A549 treated with dexamethasone at 1 μM for 4 hours (cell line): Measurements from ENCODE around the gene TGM1. TPM values are rescaled to one million over a fixed set of nuclear protein-coding genes. Genes with fewer than 3 reads are reported as not detected.

Experiments used
- total RNA-seq: library from RNA; stranded (reverse); fragments of 200-300 nt; extraction: Qiagen RNA extraction; gene quantifications from 5 replicates; pipeline ENCODE4 v1.2.3, GENCODE V29; 2022

TGM1 gene
- 0.82 to 1.4 TPM (median 1.1 TPM) in 5 replicates for total RNA-seq

GRCh38 chr14:24262821-24263733 lies at the start of gene TGM1:
Gene TGM1 (minus strand): TSS chr14:24263177. CDS start chr14:24262352, 825 bp downstream.

DNA sequence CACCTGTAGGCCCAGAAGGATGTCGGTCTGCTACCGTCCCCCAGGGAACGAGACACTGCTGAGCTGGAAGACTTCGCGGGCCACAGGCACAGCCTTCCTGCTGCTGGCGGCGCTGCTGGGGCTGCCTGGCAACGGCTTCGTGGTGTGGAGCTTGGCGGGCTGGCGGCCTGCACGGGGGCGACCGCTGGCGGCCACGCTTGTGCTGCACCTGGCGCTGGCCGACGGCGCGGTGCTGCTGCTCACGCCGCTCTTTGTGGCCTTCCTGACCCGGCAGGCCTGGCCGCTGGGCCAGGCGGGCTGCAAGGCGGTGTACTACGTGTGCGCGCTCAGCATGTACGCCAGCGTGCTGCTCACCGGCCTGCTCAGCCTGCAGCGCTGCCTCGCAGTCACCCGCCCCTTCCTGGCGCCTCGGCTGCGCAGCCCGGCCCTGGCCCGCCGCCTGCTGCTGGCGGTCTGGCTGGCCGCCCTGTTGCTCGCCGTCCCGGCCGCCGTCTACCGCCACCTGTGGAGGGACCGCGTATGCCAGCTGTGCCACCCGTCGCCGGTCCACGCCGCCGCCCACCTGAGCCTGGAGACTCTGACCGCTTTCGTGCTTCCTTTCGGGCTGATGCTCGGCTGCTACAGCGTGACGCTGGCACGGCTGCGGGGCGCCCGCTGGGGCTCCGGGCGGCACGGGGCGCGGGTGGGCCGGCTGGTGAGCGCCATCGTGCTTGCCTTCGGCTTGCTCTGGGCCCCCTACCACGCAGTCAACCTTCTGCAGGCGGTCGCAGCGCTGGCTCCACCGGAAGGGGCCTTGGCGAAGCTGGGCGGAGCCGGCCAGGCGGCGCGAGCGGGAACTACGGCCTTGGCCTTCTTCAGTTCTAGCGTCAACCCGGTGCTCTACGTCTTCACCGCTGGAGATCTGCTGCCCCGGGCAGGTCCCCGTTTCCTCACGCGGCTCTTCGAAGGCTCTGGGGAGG lies 47.9 kb upstream of the TGM1 start, which contains the start of gene LTB4R:
LTB4R (plus strand) TSS at position 857 of the 959 bp plus-strand sequence. CDS start 4,150 bp downstream, outside the sequence.

GRCh38 chr14:24309538-24310264 lies 46.7 kb upstream of the TGM1 start, which contains the start of gene LTB4R2:
Gene LTB4R2 (plus strand): TSS chr14:24310140. CDS start chr14:24310665, 525 bp downstream.

DNA sequence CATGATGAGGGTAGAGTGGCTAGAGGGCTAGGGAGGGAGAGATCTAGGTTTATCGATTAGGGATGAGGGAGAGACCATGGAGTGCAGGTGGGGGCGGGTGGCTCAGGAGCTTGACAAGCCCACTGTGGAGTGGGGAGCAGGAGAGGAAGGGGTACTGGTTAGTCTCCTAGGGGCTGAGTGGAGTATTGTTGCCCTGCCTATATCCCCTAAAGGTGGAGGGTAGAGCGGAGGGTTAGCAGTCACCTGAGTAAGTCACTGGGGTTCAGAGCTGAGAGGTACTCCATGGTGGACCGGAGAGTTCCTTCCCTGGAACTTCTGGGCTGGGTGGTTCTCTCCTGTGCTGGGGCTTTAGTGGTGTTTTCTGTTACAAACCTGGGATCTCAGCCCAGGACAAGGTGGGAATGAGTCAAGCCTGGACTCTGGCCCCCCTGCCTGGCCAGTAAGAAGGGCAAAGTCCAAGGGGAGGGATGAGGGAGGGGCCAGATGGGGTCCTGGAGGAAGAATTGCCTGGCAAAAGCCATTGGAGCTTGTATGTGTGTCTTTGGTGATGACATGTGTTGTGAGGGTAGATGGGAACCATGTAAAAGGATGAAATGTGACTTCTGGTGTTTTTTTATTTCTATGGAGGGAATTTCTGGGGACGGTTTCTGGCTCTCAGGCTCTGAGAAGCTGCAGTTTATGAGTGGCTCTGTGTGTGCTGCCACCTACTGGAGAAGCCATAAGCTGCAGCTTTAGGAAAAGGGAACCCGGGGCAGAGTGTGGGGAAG lies 44.8 kb upstream of the TGM1 start, which contains the start of gene CIDEB:
CIDEB (minus strand) TSS at position 403 of the 767 bp plus-strand sequence; CDS start at position 284, 119 bp downstream.

GRCh38 chr14:24299255-24300191 lies 36.5 kb upstream of the TGM1 start, which contains the start of the genes DHRS1 and NOP9:
Gene DHRS1 (minus strand): TSS chr14:24299780. CDS start chr14:24299106, 674 bp downstream.
Gene NOP9 (plus strand): TSS chr14:24299850. CDS start chr14:24299955, 105 bp downstream.

GRCh38 chr14:24271134-24271833 lies 8.3 kb upstream of the TGM1 start, which contains the start of gene RABGGTA:
Gene RABGGTA (minus strand): TSS chr14:24271597. CDS start chr14:24271115, 482 bp downstream.

DNA sequence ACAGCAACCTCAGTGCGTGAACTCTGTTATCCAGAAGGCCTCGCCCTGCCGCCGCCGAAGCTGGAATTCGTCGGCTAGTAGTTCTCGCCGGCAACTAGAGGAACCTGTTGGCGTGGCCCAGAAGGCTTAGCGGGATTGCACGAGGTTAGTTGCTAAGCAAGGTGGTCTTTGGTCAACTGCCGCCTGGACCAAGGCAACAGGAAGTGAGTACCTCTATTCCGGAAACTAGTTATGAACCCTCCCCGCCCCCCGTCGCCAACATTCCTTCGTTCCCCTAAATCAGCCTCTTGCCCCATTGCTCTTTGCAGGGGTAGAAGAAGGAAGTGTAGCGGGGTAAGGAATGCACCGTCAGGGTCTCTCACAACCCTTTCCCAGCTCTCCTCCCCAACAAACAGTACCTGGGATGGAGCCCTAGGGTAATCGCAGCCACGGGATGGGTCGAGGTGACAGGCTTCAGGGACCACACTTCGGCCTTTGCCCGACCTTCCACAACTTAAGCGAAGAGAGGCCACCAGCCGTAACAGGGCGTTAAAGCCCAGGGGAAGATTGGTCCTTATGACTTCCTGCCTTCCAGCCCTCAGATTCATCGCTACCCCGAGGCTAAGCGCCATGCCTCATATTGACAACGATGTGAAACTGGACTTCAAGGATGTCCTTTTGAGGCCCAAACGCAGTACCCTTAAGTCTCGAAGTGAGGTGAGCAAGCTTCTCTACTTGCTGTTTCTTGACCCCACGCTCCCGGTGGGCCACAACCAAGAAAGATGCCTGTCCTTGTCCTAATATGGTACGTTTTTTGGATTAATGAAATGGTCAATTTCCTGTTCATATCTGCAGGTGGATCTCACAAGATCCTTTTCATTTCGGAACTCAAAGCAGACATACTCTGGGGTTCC lies 30.1 kb downstream of the TGM1 start, which contains the start of gene GMPR2:
GMPR2 (plus strand) TSS at position 285 of the 893 bp plus-strand sequence; CDS start at position 610, 325 bp downstream.

DNA sequence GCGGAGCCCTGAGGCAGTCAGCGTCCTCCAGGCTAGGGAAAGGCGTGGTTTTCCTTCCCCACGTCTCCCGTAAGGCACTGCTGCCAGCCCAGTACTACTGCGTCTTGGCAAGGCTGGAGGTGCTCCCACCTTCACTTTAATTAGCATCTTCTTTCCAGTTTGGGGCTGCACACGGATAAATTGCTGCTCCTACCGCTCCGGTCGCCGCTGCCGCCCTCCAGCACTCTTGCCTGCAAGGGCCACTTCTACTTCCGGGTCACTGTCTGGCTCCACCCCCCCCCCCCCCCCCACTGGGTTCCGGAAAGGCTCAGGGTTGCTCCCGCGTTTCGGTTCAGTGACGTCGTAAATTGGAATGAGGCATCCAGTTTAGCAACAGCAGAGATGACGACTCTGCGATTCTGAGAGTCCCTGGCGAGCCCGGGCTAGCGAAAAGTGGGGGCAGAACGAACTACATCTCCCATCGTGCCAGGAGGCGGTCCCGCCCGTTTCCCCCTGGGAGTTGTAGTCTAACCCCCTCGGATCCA lies 30.8 kb downstream of the TGM1 start, which contains the start of gene NEDD8:
NEDD8 (minus strand) TSS at position 247 of the 524 bp plus-strand sequence; CDS start at position 147, 100 bp downstream.

GRCh38 chr14:24215495-24216344 lies 47.3 kb downstream of the TGM1 start, which contains the start of gene MDP1:
Gene MDP1 (minus strand): TSS chr14:24216066. CDS start chr14:24215955, 111 bp downstream.

DNA sequence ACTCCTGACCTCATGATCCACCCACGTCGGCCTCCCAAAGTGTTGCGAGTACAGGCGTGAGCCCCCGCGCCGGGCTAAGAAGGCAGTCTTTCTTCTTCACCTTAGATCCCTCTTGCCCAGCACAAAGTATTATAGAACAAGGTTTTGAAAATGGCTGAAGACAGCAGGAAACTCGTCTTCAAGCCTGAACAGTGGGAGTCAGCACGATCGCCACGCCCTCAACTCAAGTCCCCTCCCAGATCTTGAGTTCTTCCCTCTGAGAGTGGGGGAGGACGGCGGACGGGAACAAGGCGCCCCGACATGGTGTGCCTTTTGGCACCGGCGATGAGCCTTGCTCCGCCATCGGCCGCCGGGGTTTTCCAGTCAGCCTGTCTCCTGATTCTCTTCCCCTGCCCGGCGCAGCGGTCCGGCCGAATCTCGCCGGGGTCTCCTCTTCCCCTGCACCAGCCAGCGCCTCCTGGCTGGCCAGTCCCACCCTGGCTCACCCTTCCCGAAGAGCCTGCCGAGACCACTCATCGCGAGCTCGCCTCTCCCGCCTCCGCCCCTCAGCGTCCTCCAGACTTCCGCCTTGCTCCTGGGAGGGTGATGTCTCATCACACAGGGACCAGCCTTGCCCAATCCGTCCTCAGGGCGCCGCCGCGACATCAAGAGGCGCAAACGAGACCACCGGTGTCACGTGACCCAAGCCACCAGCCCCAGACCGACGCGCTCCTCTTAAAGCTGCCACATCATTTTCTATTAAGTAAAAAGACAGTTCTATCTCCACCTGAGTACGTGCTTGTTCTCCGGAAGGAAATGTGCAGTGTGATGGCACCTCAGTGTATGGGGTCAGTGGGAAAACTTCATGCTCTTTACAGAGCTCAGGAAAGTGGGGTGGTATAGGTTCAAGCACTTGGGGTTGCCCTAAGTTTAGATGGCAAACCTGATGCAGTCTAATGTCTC lies 49.8 kb downstream of the TGM1 start, which contains the start of gene CHMP4A:
CHMP4A (minus strand) TSS at position 565 of the 942 bp plus-strand sequence; CDS start at position 516, 49 bp downstream.

Other genes starting within 250 kb of the TGM1 start
- 0.29 to 0.86 TPM (median 0.53 TPM) in 5 replicates for gene CARMIL3, start 211.2 kb downstream of the TGM1 start, total RNA-seq
- gene CPNE6, start 191.6 kb downstream of the TGM1 start, total RNA-seq = 0.06 to 0.34 TPM (median 0.13 TPM) in 5 replicates
- 15.7 to 23.6 TPM (median 21.3 TPM) in 5 replicates for gene PCK2, start 168.9 kb downstream of the TGM1 start, total RNA-seq
- gene DCAF11, start 148.4 kb downstream of the TGM1 start, total RNA-seq = 21.0 to 23.9 TPM (median 22.6 TPM) in 5 replicates
- gene NRL, start 148.2 kb downstream of the TGM1 start, total RNA-seq = 0.60 to 1.2 TPM (median 0.86 TPM) in 5 replicates
- 0.09 to 0.16 TPM (median 0.14 TPM) in 3 of 5 replicates, not detected in the others for gene FITM1, start 132.5 kb downstream of the TGM1 start, total RNA-seq
- 138 to 176 TPM (median 145 TPM) in 5 replicates for gene PSME1, start 127.0 kb downstream of the TGM1 start, total RNA-seq
- 47.5 to 52.9 TPM (median 49.0 TPM) in 5 replicates for gene EMC9, start 121.6 kb downstream of the TGM1 start, total RNA-seq
- gene PSME2, start 116.6 kb downstream of the TGM1 start, total RNA-seq = 137 to 183 TPM (median 150 TPM) in 5 replicates
- 22.5 to 40.0 TPM (median 36.1 TPM) in 5 replicates for gene RNF31, start 115.7 kb downstream of the TGM1 start, total RNA-seq
- gene IRF9, start 101.9 kb downstream of the TGM1 start, total RNA-seq = 15.8 to 20.8 TPM (median 16.9 TPM) in 5 replicates
- gene REC8, start 91.1 kb downstream of the TGM1 start, total RNA-seq = 2.7 to 6.1 TPM (median 3.4 TPM) in 5 replicates
- gene IPO4, start 74.4 kb downstream of the TGM1 start, total RNA-seq = 68.8 to 105 TPM (median 97.4 TPM) in 5 replicates
- gene TM9SF1, start 67.7 kb downstream of the TGM1 start, total RNA-seq = 58.4 to 67.4 TPM (median 65.1 TPM) in 5 replicates
- not detected in 5 replicates for gene TSSK4, start 57.5 kb downstream of the TGM1 start, total RNA-seq
- 81.0 to 115 TPM (median 82.9 TPM) in 5 replicates for gene CHMP4A, start 49.7 kb downstream of the TGM1 start, total RNA-seq
- gene MDP1, start 47.1 kb downstream of the TGM1 start, total RNA-seq = 23.3 to 28.2 TPM (median 26.8 TPM) in 5 replicates
- gene NEDD8, start 30.8 kb downstream of the TGM1 start, total RNA-seq = 414 to 527 TPM (median 420 TPM) in 5 replicates
- 52.0 to 70.3 TPM (median 55.1 TPM) in 5 replicates for gene GMPR2, start 30.2 kb downstream of the TGM1 start, total RNA-seq
- 30.5 to 38.0 TPM (median 34.9 TPM) in 5 replicates for gene TINF2, start 20.6 kb downstream of the TGM1 start, total RNA-seq
- 13.5 to 15.8 TPM (median 14.7 TPM) in 5 replicates for gene RABGGTA, start 8.4 kb upstream of the TGM1 start, total RNA-seq
- gene DHRS1, start 36.6 kb upstream of the TGM1 start, total RNA-seq = 9.3 to 12.6 TPM (median 11.1 TPM) in 5 replicates
- gene NOP9, start 36.7 kb upstream of the TGM1 start, total RNA-seq = 12.5 to 17.2 TPM (median 17.2 TPM) in 5 replicates
- gene CIDEB, start 44.8 kb upstream of the TGM1 start, total RNA-seq = 0.12 to 0.32 TPM (median 0.14 TPM) in 4 of 5 replicates, not detected in the other
- gene LTB4R2, start 47.0 kb upstream of the TGM1 start, total RNA-seq = 1.3 to 5.0 TPM (median 3.6 TPM) in 5 replicates
- 2.7 to 6.5 TPM (median 4.3 TPM) in 5 replicates for gene LTB4R, start 48.3 kb upstream of the TGM1 start, total RNA-seq
- gene ADCY4, start 71.9 kb upstream of the TGM1 start, total RNA-seq = 0.08 TPM in 1 of 5 replicates, not detected in the others
- 0.09 TPM in 1 of 5 replicates, not detected in the others for gene RIPK3, start 76.8 kb upstream of the TGM1 start, total RNA-seq
- gene NFATC4, start 105.0 kb upstream of the TGM1 start, total RNA-seq = 0.09 to 0.28 TPM (median 0.15 TPM) in 5 replicates
- 0.30 to 0.58 TPM (median 0.49 TPM) in 5 replicates for gene NYNRIN, start 135.8 kb upstream of the TGM1 start, total RNA-seq
- gene CBLN3, start 166.5 kb upstream of the TGM1 start, total RNA-seq = 0.84 to 1.3 TPM (median 1.0 TPM) in 5 replicates
- 21.0 to 29.0 TPM (median 26.8 TPM) in 5 replicates for gene KHNYN, start 166.8 kb upstream of the TGM1 start, total RNA-seq
- gene SDR39U1, start 179.6 kb upstream of the TGM1 start, total RNA-seq = 37.6 to 50.9 TPM (median 44.9 TPM) in 5 replicates
- gene CMA1, start 245.1 kb upstream of the TGM1 start, total RNA-seq = not detected in 5 replicates